ENCODE measurements around the gene ASAP2. TPM values are rescaled to one million over a fixed set of nuclear protein-coding genes. Genes with fewer than 3 reads are reported as not detected.

ASAP2 gene
- total RNA-seq, 1 experiment from 2014 or later = 60.3 TPM

GRCh38 chr2:9370746-9371145, 164.1 kb downstream of the ASAP2 start:
- Histone ChIP-seq H3F3A (ENCODE audit: insufficient read depth, low read depth) (peaks cover 33% of the 10 kb centered on the region; the same call in 1 of the 2 replicates), H3K27me3 (ENCODE audit: insufficient read depth, low read depth) (no peaks in the 10 kb centered on the region), H2AFZ (no peak overlapping the region), H3K4me3 (no peak overlapping the region), H3K79me2 (ENCODE audit: low read depth) (no peaks in the 10 kb centered on the region), H3K9me3 (ENCODE audit: insufficient read depth, low read depth) (no peaks in the 10 kb centered on the region), H3K4me2 (no peak overlapping the region), H3K36me3 (ENCODE audit: low read depth) (peaks cover 31% of the 10 kb centered on the region), H3K4me1 (replicated peaks; ENCODE audit: insufficient read depth) (no peaks in the 10 kb centered on the region), H3K27ac (no peak overlapping the region), H4K20me1 (ENCODE audit: insufficient read depth) (no peaks in the 10 kb centered on the region), H3K9me2 (ENCODE audit: insufficient read depth) (no peaks in the 10 kb centered on the region)
- intact Hi-C loops (cut with micrococcal nuclease; ENCODE audit: unreplicated experiment) = loop anchor here (2.0 kb wide), 1 partner anchor 228 kb away; no protein-coding TSS in a partner anchor
- no peak for DNase-seq
- TF ChIP-seq EZH2 (IDR thresholded peaks at IDR 0.05; ENCODE audit: low read depth) (no peak), CTCF (conservative IDR thresholded peaks at IDR 0.05) (no peak)
- POLR2A ChIA-PET (ENCODE audit: unreplicated experiment) = no interaction called here
- CTCF ChIA-PET = no interaction called here
- no TSS peak for BruUV-seq (replicated peaks)

- DNase-seq = no peak
- CTCF ChIA-PET = no interaction called here
- no TSS peak for BruUV-seq (replicated peaks)
- peaks cover 30% of the 10 kb centered on the region for H3K36me3 ChIP-seq (ENCODE audit: low read depth)
- H3K27ac ChIP-seq = no peak overlapping the region
- no peaks in the 10 kb centered on the region for H4K20me1 ChIP-seq (ENCODE audit: insufficient read depth)
- H3K79me2 ChIP-seq (ENCODE audit: low read depth) = no peaks in the 10 kb centered on the region
- H2AFZ ChIP-seq = no peak overlapping the region
- H3K9me3 ChIP-seq (ENCODE audit: insufficient read depth, low read depth) = no peaks in the 10 kb centered on the region
- H3K27me3 ChIP-seq (ENCODE audit: insufficient read depth, low read depth) = no peaks in the 10 kb centered on the region
- H3K4me3 ChIP-seq = no peak overlapping the region
- intact Hi-C loops (cut with micrococcal nuclease; ENCODE audit: unreplicated experiment) = no loop called here
- H3K9me2 ChIP-seq (ENCODE audit: insufficient read depth) = no peaks in the 10 kb centered on the region
- H3K4me2 ChIP-seq = no peak overlapping the region
- peaks cover 31% of the 10 kb centered on the region; the same call in 1 of the 2 replicates for H3F3A ChIP-seq (ENCODE audit: insufficient read depth, low read depth)
- H3K4me1 ChIP-seq (replicated peaks; ENCODE audit: insufficient read depth) = 0 out of 2 replicates have a peak, but pooled peaks cover 5% of the 10 kb centered on the region
- no peak for TF ChIP-seq CTCF (conservative IDR thresholded peaks at IDR 0.05)
- no peak for TF ChIP-seq EZH2 (IDR thresholded peaks at IDR 0.05; ENCODE audit: low read depth)
- POLR2A ChIA-PET (ENCODE audit: unreplicated experiment) = no interaction called here
These were observed 166.4 kb downstream of the ASAP2 start for GRCh38 chr2:9373047-9373446.

GRCh38 chr2:9373476-9373875, 166.9 kb downstream of the ASAP2 start:
- Histone ChIP-seq H3K36me3 (ENCODE audit: low read depth) (peaks cover 25% of the 10 kb centered on the region), H3K27ac (no peak overlapping the region), H3K4me1 (replicated peaks; ENCODE audit: insufficient read depth) (peaks cover 9% of the 10 kb centered on the region; the same call in 1 of the 2 replicates), H3K4me2 (no peak overlapping the region), H2AFZ (no peak overlapping the region), H3F3A (ENCODE audit: insufficient read depth, low read depth) (peaks cover 34% of the 10 kb centered on the region; the same call in 1 of the 2 replicates), H3K9me3 (ENCODE audit: insufficient read depth, low read depth) (no peaks in the 10 kb centered on the region), H3K4me3 (no peak overlapping the region), H3K79me2 (ENCODE audit: low read depth) (no peaks in the 10 kb centered on the region), H3K9me2 (ENCODE audit: insufficient read depth) (no peaks in the 10 kb centered on the region), H3K27me3 (ENCODE audit: insufficient read depth, low read depth) (no peaks in the 10 kb centered on the region), H4K20me1 (ENCODE audit: insufficient read depth) (no peaks in the 10 kb centered on the region)
- ChIA-PET CTCF (no interaction called here), POLR2A (ENCODE audit: unreplicated experiment) (no interaction called here)
- BruUV-seq (replicated peaks) = no TSS peak
- DNase-seq = no peak
- intact Hi-C loops (cut with micrococcal nuclease; ENCODE audit: unreplicated experiment) = no loop called here
- TF ChIP-seq CTCF (conservative IDR thresholded peaks at IDR 0.05) (no peak), EZH2 (IDR thresholded peaks at IDR 0.05; ENCODE audit: low read depth) (no peak)

All from PC-9 (cell line).